K562 (cell line): ENCODE measurements around the gene QRFPR. TPM values are rescaled to one million over a fixed set of nuclear protein-coding genes. Genes with fewer than 3 reads are reported as not detected.

Experiments used
- CHD1 ChIP-seq: fragments of 200-600 bp; sonication (generic); IDR thresholded peaks from one replicate; pipeline ENCODE4 v1.6.1; 2012; ENCODE audit warnings: mild to moderate bottlenecking, moderate library complexity, low read length, inconsistent platforms
- GTF2E2 ChIP-seq: fragments of 200-800 bp; sonication (Bioruptor generic); IDR thresholded peaks from 2 replicates; pipeline ENCODE4 v1.6.1; 2016; ENCODE audit warnings: missing genetic modification characterization, missing compliant biosample characterization
- IFI16 ChIP-seq: fragments of 250-450 bp; sonication (Bioruptor Pico); IDR thresholded peaks from 2 replicates; pipeline ENCODE4 v2.1.2; 2022; ENCODE audit warnings: mild to moderate bottlenecking, inconsistent platforms
- XRCC5 ChIP-seq: fragments of 200-400 bp; formaldehyde crosslinking; IDR thresholded peaks from 2 replicates; pipeline ENCODE4 v1.6.1; 2017; ENCODE audit warnings: low read depth, mild to moderate bottlenecking, low read length
- ZBTB40 ChIP-seq, 2 experiments: fragments of 450-650 bp in 1 of 2; sonication (generic) in 1 of 2; formaldehyde crosslinking in 1 of 2; IDR thresholded peaks; 2 replicates each; pipeline versions ENCODE4 v1.7.1 to v1.9.0; 2016 to 2022; ENCODE audit warnings: inconsistent platforms in 1 of 2, mild to moderate bottlenecking in 1 of 2, missing genetic modification reagents in 1 of 2
- ZNF282 ChIP-seq: sonication (generic); formaldehyde crosslinking; IDR thresholded peaks from 2 replicates; pipeline ENCODE4 v1.8.1; 2023; ENCODE audit warnings: missing genetic modification reagents
- polyA plus RNA-seq, 8 experiments: library from polyadenylated mRNA; depleted of rRNA in 4 of 8; stranded (reverse) in 5 of 8; unstranded in 3 of 8; fragments of >200 nt; fragmentation: Nextera tagmentation in 2 of 8; fragmentation: Illumina TruSeq in 1 of 8; extraction: Ambion mirVana in 2 of 8; extraction: Trizol in 1 of 8; gene quantifications; 2 replicates each; pipeline versions ENCODE4 v1.2.1 to v1.2.3, GENCODE V29; 2011 to 2014; ENCODE audit warnings: inconsistent platforms in 1 of 8, missing spikeins in 1 of 8
- total RNA-seq, 7 experiments: library from RNA; depleted of rRNA in 6 of 7; stranded (reverse); fragments of >200 nt in 6 of 7; fragmentation: Illumina TruSeq in 2 of 7; extraction: Trizol in 2 of 7; gene quantifications; 2 replicates each; pipeline versions ENCODE4 v1.2.1 to v1.2.3, GENCODE V29; 2011 to 2021; ENCODE audit warnings: low replicate concordance in 1 of 7

Gene QRFPR
- total and polyA plus RNA-seq, 9 of the 15 experiments (the other 6 are each of a cell fraction or from before 2014, with no cell fraction given), result not detected

- TF ChIP-seq ZBTB40 (IDR thresholded peaks at IDR 0.05) (no peak), ZBTB40 (CRISPR knock-in tag; IDR thresholded peaks at IDR 0.05) (no peak), ZNF282 (no peak), GTF2E2 (tag) (no peak), IFI16 (CRISPR knock-in tag) (no peak), XRCC5 (no peak), CHD1 (no peak)
These were observed 100.4 kb downstream of the QRFPR start (continued) for GRCh38 chr4:121280425-121280824.
